ENCODE data around the gene AGBL4.

GRCh38 chr1:48940962-48941732 is 1082.6 kb downstream of the AGBL4 start:
- TF ChIP-seq GATA3 (IDR thresholded peaks at IDR 0.05; ENCODE audit: low read depth, low read length) (no peak), GATA2 (IDR thresholded peaks at IDR 0.05; ENCODE audit: low read depth, low read length) (no peak)

All from SH-SY5Y (cell line).